HG03097 (cell line): ENCODE results near the gene ZFR2.
"Not testable (repeated sequence)": the region's sequence is repeated elsewhere in the genome, so short reads cannot be mapped to it uniquely, and the experiment has no call there.

Experiments used
- ATAC-seq: cut with Tn5 transposase; IDR thresholded peaks from one replicate; pipeline ENCODE4 v1.9.1; 2021; ENCODE audit not compliant: unreplicated experiment, low FRiP score

The ZFR2 gene

DNA sequence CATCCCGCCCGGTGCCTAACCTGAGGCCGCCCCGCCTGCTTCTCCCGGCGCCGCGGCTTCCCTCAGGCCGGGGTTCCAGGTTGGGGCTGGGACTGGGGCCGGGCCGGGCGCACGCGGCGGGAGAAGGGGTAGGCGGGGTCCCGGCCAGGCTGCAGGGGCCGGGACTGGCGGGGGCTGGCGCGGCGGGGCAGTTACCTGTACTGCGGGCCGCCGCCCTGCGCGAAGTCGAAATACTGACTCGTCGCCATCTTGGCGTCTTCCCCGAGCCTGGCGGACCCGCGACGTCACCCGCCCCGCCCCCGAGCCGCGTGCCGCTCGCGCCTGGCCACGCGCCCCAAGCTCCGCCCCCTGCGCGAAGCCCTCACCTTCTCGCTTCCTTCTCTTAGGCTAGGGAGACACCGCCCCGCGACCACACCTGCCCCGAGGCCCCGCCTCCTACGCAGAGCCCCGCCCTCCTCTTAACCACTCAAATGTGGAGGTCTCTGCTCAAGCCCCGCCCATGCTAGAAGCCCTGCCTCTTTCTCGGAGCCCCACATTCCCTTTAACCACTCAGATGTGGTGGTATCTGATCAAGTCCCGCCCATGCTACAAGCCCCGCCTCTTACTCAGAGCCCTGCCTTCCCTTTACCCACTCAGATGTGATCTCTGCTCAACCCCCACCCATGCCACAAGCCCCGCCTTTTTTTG lies at the start of gene ZFR2:
Gene ZFR2 (minus strand): TSS at position 269 of the 687 bp plus-strand sequence. CDS start 21 bp downstream, at position 248.
- no peak for ATAC-seq

DNA sequence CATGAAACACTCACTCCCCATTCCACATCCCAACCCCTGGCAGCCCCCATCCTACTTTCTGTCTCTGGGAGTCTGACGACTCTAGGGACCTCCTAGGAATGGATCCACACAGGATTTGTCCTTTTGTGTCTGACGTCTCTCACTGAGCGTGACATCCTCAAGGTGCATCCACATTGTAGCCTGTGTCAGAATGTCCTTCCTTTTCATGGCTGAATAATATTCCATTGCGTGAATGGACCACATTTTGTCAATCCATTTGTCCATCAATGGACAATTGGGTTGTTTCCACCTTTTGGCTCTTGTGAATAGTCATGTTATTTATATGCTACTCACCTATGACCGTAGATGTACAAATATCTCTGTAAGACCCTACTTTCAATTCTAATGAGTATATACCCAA lies 47.2 kb upstream of the ZFR2 start:
- ATAC-seq: no peak

DNA sequence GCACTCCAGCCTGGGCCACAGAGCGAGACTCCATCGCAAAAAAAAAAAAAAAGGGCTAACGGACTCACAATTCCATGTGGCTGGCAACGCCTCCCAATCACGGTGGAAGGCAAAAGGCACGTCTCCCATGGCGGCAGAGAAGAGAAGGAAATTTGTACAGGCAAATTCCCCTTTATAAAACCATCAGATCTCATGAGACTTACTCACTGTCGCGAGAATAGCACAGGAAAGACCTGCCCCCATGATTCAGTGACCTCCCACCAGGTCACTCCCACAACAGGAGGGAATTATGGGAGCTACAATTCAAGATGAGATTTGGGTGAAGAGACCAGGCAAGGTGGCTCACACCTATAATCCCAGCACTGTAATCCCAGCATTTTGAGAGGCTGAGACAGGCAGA lies 45.4 kb upstream of the ZFR2 start:
- ATAC-seq: no peak

DNA sequence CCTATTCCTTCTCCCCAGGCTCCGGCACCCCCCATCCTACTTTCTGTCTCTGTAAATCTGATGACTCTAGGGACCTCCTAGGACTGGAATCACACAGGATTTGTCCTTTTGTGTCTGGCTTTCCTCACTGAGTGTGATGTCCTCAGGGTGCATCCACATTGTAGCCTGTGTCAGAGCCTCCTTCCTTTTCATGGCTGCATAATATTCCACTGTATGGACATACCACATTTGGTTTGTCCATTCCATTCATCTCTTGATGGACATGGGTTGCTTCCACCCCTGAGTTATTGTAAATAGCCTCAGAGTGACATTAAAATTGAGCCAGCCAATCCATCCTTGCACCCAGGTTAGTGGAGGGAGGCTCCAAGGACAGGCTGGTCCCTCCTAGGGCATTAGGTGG lies 41.3 kb upstream of the ZFR2 start:
- no peak for ATAC-seq

DNA sequence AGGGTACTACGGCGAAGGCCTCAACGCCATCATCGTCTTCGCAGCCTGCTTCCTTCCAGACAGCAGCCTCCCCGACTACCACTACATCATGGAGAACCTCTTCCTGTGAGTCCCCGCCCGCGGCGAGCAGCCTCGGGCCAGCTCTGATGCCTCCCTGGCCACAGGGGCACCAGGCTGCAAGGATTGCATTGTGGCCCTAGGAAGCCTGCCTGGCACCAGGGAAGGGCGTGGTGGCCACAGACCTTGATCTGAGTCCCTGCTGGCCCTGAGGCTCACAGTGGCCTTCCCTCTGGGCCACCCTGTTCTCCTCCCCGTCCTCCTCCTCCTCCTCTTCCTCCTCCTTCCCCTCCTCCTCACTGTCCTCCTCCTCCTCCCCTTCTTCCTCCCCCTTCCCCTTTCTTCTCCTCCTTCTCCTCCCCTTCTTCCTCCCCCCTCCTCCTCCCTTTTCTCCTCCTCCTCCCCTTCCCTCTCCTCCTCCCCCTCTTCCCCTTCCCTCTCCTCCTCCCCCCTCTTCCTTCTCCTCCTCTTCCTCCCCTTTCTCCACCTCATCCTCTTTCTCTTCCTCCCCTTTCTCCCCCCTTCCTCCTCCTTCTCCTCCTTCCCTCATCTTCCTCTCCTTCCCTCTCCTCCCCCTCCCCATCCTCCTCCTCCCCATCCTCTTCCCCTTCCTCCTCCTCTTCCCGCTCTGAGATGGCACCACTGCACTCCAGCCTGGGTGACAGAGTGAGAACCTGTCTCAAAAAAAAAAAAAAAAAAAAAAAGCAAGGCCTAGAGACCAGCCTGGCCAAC lies 39.6 kb upstream of the ZFR2 start:
- no peak for ATAC-seq

DNA sequence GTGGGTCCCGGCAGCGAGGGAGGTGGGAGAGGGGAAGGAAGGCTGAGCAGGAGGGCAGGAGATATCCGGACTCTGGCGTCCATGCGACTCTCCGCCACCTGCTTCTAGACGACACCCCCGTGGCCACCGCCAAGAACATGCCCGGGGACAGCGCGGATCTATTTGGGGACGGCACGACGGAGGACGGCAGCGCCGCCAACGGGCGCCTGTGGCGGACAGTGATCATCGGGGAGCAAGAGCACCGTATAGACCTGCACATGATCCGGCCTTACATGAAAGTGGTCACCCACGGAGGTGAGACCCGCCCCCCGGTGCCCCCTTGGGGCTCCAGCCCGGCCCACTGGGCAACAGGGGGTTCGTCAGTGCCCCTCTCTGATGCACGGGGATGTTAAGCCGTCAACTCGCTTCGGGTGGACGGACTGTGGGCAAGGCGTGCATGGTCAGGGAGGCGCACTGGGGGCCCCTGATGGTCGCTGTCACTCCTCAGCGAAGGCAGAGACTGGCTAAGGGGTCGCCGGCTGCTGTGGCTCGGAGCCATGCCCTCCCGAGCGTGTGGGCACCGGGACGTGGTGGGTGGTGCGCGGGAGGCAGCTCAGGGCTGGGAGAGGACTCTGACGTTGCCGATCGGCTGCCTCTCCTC lies 38.9 kb upstream of the ZFR2 start:
- ATAC-seq: no peak

DNA sequence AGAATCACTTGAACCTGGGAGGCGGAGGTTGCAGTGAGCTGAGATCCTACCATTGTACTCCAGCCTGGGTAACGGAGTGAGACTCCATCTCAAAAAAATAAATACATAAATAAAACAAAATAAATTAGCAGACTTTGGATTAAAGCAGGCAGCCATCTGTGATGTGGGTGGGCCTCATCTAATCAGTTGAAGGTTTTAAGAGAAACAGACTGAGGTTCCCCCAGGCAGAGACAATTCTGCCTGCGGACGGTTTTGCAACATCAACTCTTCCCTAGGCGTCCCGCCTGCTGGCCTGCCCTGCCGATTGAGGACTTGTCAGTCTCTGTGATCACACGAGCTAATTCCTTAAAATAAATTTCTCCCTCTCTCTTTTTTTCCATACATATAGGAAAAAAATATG lies 35.4 kb upstream of the ZFR2 start:
- ATAC-seq: no peak

DNA sequence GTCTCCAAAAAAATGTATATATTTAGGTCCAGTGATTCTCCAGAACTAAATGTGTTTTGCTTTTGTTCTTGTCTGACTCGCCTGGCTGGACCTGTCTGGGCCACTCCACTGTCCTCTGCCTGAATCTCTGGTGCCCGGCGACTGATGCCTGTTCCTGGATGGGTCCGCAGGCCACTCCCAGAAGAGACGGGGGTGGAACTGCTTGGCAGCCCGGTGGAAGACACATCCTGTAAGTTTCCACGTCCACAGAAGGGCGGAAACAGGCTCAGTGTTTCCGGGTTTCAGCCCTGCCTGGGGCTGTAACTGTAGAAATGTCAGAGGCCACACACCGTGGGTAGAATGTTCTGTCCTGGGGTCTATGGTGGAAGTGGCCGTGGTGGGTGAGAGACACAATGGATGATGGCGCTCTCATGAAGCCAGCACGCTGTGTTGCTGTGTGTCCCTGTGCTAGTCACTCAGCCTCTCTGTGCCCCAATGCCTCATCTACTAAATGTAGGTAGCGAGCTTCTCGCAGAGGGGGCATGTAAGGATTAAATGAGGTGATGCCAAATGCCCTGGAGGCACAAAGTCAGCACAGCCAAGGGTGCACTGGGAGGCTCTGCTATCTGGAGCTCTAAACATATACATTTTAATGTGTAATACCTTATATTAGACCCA lies 33.6 kb upstream of the ZFR2 start:
- ATAC-seq: no peak

DNA sequence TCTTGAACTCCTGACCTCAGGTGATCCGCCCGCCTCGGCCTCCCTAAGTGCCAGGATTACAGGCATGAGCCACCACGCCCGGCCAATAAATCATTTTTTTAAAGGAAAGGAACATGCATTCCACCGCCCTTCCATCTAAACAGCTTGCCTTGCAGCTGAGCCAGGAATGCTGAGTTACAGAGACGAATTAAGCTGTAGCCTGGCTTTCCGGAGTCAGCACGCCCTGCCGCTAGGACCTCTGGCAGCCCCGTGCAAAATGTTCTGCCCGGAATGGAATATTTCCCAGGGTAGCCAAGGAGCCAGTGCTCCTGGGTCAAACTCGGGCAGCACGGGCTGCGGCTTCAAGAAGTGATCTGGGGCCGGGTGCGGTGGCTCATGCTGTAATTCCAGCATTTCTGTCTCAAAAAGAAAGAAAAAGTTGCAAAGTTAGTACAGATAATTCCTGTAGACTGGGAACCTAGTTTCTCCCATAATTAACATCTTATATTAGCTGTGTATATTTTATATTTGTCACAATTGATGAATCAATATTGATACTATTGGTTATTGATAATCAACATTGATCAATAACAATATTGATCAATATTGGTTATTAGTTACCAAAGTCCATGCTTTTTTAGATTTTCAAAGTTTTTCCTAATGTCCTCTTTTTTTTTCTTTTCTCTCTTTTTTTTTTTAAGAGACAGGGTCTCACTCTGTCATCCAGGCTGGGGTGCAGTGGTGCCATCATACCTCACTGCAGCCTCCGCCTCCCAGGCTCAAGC lies 30.9 kb upstream of the ZFR2 start:
- no peak for ATAC-seq

DNA sequence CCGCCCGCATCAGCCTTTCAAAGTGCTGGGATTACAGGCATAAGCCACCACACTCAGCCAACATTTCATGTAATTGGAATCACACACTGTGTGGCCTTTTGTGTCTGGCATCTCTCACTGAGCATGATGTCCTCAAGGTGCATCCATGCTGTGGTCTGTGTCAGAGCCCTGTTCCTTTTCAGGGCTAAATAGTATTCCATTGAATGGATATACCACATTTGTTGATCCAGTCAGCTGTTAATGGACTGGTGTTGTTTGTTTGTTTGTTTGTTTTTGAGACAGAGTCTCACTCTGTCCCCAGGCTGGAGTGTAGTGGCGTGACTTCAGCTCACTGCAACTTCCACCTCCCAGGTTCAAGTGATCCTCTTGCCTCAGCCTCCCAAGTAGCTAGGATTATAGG lies 29.6 kb upstream of the ZFR2 start:
- ATAC-seq: no peak

DNA sequence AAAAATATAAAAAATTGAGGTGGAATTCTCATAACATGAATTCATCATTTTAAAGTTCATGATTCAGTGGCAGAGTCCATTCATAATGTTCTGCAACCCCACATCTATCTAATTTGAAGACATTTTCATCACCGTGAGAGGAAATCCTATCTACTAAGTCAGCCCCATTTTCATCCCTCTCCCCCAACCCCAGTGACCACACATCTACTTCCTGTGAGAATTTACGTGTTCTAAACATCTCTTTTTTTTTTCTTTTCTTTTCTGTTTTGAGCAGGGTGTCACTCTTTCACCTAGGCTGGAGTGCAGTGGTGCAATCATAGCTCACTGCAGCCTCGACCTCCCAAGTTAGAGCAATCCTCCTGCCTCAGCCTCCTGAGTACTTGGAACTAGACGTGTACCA lies 29.1 kb upstream of the ZFR2 start:
- ATAC-seq: no peak

DNA sequence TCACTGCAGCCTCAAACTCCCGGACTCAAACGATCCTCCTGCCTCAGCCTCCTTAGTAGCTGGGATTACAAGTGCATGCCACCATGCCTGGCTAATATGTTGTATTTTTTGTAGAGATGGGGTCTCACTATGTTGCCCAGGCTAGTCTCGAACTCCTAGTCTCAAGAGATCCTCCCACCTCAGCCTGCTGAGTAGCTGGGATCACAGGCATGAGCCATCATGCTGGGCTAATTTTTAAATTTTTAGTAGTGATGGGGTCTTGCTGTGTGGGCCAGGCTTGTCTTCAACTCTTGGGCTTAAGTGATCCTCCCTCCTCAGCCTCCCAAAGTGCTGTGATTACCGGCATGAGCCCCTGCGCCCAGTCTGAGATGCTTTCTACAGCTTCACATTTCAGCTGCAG lies 26.9 kb upstream of the ZFR2 start:
- no peak for ATAC-seq

DNA sequence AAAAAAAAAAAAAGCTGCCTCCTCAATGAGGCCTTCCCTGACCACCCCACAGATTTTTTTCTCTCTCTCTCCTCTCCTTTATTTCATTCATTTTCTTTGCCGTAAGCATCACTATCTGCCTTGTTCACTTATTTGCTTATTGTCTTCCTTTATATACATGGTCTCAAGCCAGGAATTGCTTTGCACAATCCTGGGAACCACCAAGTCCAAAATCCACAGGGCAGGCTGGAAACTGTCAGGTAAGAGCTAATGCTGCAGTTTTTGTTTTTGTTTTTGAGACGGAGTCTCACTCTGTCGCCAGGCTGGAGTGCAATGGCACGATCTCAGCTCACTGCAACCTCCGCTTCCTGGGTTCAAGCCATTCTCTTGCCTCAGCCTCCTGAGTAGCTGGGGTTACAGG lies 26.1 kb upstream of the ZFR2 start:
- not testable (repeated sequence) for ATAC-seq

DNA sequence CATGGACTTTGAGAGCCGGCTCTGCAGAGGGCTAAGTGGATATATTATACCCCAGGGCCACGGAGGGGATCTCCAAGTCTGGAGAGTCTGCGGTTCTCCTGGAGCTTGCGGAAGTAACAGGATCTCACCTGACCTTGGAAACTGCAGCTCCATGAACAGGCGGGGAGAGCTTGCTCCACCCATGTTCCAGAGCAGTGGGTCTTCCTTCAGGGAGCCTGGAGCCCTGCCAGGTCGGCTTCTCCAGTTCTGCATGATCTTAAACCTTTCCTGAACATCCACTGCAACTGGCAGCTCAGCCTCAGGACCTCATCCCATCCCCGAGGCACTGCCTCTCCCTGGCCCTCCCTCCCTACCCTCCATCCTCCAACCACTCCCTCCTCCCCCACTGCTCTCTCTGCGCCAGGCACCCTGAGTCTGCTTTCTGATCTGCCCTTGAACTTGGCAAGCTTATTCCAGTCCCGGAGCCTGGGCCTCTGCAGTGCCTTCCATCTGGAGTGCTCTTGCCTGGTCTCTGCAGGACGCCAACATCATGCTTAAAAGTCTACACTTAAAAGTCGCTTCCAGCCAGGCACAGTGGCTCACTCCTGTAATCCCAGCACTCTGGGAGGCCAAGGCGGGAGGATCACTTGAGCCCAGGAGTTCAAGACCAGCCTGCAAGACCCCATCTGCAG lies 24.8 kb upstream of the ZFR2 start:
- no peak for ATAC-seq

DNA sequence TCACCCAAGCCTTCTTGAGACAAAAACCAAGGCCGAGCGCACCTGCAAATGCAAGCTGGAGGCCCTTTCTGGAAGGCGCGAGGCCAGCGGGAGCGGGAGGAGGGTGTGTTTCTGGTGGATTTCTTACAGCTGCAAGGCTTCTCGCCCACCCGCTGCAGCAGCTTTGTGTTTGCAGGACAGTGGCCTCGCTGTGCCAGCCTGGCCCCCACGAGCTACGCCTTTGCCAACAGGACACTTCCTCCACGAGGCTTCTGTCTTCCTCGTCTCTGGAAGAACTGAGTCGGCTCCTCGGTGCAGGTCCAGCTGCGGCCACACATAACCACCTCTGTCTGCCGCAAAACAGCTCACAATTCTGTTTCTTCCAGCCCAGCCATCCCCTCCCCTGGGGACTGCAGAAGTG lies 21.8 kb upstream of the ZFR2 start:
- no peak for ATAC-seq

DNA sequence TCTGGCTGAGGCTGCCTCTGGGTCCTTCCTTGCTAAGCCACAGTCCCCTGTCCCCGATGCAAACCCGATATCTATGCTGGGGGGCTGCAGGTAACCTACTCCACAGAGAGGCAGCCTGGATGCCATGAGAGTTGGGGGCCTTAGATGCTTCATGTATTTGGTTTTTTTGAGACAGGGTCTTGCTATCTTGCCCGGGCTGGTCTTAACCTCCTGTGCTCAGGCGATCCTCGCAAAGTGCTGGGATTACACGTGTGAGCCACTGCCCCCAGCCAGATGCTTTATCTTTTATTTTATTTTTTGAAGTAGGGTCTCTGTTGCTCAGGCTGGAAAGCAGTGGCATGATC lies 13.2 kb upstream of the ZFR2 start:
- ATAC-seq: no peak

DNA sequence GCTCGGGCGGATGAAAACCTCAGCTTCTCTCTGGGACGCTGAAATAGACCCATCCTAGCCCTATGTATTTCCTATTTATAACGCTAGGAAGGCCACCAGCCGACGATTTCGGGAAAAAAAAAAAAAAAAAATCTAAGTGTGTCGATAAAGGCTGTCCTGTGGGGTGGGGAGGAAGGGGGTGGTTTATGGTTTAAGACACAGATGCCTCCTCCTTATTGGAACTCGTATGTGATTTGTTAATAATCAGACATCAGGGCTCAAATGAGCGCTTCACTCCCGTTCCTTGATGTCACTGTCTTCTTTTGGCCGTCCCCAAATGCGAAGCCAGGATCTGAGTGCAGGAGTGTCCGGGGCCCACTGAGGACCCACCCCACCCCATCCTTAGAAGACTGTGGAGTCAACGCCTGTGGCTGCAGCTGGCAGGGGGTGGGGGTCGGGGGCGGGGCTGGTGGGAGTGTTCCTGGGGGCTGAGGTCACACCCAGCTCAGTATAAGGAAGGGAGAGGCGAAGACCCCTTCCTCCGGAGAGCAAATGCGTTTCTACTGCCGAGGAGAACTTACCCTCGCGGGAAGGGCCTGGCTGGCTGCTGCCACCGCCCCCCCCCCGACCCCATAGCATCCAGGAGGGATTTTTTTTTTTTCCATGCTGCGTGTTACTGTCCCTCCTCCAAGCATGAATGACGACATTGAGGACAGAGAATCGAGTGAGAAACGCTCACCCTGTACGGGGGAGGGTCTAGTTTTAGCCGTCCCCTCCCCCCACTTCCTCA lies 12.6 kb upstream of the ZFR2 start:
- no peak for ATAC-seq

DNA sequence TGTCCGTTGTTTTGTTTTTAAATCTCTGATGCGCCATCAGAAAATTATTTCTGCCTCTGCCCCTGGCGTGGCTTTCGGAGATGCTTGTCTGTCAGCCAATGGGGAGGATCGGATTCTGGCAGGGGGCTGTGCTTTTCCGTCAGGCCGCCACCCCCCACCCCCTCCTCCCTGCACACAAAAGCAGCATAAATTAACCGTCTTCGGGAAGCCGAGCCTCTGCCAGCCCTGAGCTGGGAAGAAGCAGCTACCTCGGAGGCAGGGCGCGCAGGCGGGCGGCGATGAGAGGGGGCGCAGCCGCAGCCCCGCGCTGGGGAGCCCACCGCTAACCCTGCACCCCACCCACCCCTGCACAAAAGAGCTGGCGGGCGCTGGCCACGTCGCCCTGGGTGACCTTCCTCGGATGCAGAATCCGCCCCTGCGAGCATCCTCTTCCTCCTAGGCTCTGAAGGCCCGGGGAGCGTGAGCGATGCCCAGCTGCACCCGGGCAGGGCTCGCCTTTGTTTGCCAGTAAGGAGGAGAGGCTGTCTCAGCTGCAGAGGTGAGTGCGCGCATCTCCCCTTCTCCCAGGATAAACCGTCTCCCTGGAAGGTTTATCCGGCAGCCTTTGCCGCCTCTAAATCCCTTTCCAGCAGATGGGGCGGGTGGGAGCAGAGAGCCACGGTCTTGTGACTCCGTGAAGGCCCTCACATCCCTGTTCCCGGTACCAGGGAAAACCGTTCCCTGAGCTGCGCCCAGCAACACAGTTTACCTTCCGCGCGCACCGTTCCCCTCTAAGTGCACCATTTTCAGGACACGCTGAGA lies 11.8 kb upstream of the ZFR2 start, which contains the start of gene ATCAY:
Gene ATCAY (plus strand): TSS at position 215 of the 801 bp plus-strand sequence. CDS start 5,083 bp downstream, outside the sequence.
- no peak for ATAC-seq
